OCI-LY1 (cell line): ENCODE results near the gene LDLRAD4.

ENCODE experiments used
- EZH2 ChIP-seq: fragments of 200-600 bp; sonication (generic), shearing (Covaris generic); IDR thresholded peaks from 2 replicates; pipeline ENCODE4 v1.8.0; 2017; ENCODE audit warnings: borderline replicate concordance, mixed run types, mild to moderate bottlenecking, antibody characterized with exemption, low read length, moderate library complexity, mixed read lengths
- TF ChIP-seq, protein P1 (sequence below): fragments of 200-600 bp; sonication (generic), shearing (Covaris generic); IDR thresholded peaks from 2 replicates; pipeline ENCODE4 v1.5.1; 2017; ENCODE audit warnings: mild to moderate bottlenecking, antibody characterized with exemption, low read length, moderate library complexity, mixed read lengths

DNA sequence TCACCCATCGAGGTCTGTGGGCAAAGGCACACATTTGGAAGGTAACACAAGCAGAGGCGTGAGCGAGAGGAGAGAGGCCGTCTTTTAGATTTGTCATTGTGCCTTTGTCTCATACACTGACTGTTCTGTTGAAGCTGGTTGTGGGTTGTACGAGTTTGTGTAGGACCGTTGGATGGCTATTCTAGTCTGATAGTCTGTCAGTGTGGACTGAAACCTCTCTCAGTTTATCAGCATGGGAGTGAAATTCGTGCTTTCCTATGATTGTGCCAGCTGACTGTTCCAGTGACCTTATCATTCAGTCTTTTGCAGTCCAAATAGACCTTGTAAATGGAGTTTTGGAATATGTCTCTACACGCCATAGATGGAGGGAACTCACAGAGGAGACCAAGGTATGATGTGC, 143.5 kb downstream of the LDLRAD4 start:
- no peak for TF ChIP-seq EZH2
- TF ChIP-seq, protein P1, sequence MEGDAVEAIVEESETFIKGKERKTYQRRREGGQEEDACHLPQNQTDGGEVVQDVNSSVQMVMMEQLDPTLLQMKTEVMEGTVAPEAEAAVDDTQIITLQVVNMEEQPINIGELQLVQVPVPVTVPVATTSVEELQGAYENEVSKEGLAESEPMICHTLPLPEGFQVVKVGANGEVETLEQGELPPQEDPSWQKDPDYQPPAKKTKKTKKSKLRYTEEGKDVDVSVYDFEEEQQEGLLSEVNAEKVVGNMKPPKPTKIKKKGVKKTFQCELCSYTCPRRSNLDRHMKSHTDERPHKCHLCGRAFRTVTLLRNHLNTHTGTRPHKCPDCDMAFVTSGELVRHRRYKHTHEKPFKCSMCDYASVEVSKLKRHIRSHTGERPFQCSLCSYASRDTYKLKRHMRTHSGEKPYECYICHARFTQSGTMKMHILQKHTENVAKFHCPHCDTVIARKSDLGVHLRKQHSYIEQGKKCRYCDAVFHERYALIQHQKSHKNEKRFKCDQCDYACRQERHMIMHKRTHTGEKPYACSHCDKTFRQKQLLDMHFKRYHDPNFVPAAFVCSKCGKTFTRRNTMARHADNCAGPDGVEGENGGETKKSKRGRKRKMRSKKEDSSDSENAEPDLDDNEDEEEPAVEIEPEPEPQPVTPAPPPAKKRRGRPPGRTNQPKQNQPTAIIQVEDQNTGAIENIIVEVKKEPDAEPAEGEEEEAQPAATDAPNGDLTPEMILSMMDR, result no peak
